Peyer's patch (tissue), 4 donors: ENCODE results near the gene NRARP.

Source experiments
- POLR2A ChIP-seq, 2 donors: fragments of 450-650 bp; IDR thresholded peaks; one replicate each; pipeline ENCODE4 v1.5.1; 2017; ENCODE audit warnings: antibody characterized with exemption in 2 of 2, mild to moderate bottlenecking in 2 of 2, moderate library complexity in 2 of 2
- TF ChIP-seq, protein P1 (sequence below), 6 experiments: fragments of 450-650 bp in 4 of 6; fragments of 200-600 bp in 2 of 6; sonication (generic) in 1 of 6; IDR thresholded peaks; one replicate each; pipeline ENCODE4 v1.5.1; 2017 to 2019; ENCODE audit warnings: antibody characterized with exemption in 6 of 6, mild to moderate bottlenecking in 3 of 6, moderate library complexity in 1 of 6

DNA sequence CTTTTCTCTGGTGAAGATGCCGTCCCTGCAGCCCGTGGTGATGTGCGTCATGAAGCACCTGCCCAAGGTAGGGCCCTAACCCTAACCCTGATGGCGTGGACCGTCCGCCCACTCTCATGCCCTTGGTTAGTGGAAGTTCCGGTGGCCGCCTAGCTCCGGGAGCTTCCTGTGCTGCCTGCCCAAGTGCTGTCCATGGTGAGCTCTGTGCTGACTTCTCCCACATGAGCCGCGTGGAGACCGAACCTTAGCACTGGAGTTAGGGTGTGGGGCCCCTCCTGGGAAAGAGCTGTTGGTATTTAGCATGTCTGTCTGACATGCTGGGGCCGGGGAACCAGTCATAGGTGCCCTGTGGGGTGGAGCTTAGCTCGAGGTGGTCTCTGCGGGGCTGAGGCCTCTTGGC is 45.7 kb downstream of the NRARP start:
- TF ChIP-seq, protein P1, sequence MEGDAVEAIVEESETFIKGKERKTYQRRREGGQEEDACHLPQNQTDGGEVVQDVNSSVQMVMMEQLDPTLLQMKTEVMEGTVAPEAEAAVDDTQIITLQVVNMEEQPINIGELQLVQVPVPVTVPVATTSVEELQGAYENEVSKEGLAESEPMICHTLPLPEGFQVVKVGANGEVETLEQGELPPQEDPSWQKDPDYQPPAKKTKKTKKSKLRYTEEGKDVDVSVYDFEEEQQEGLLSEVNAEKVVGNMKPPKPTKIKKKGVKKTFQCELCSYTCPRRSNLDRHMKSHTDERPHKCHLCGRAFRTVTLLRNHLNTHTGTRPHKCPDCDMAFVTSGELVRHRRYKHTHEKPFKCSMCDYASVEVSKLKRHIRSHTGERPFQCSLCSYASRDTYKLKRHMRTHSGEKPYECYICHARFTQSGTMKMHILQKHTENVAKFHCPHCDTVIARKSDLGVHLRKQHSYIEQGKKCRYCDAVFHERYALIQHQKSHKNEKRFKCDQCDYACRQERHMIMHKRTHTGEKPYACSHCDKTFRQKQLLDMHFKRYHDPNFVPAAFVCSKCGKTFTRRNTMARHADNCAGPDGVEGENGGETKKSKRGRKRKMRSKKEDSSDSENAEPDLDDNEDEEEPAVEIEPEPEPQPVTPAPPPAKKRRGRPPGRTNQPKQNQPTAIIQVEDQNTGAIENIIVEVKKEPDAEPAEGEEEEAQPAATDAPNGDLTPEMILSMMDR (IDR thresholded peaks at IDR 0.05) = no peak
- no peak for TF ChIP-seq POLR2A (IDR thresholded peaks at IDR 0.05)
